ENCODE results near the gene FXR2. TPM values are rescaled to one million over a fixed set of nuclear protein-coding genes. Genes with fewer than 3 reads are reported as not detected.

The FXR2 gene
- total and polyA plus RNA-seq, 2 donors (not counting 3 experiments of a cell fraction or from before 2014, with no cell fraction given): 40.1 to 48.9 TPM

DNA sequence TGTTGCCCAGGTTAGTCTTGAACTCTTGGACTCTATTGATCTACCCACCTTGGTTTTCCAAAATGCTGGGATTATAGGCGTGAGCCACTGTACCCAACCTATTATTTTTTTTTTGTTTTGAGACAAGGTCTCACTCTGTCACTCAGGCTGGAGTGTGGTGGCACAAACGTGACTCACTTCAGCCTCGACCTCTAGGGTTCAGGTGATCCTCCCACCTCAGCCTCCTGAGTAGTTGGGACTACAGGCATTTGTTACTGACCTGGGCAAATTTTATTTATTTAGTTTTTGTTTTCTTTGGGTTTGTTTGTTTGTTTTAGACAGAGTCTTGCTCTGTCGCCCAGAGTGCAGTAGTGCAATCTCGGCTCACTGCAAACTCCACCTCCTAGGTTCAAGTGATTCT, 9.0 kb upstream of the FXR2 start:
- no peak overlapping the region for H3K9ac ChIP-seq (replicated peaks; ENCODE audit: extremely low read depth, insufficient read depth, low read length)
- CTCF ChIA-PET: interaction anchor here (1.1 kb wide), 1 partner anchor 64 kb away, joined by 4 read pairs; the partner anchor contains the start of gene TP53
- no peaks in the 10 kb centered on the region for H4K20me1 ChIP-seq (replicated peaks; ENCODE audit: control insufficient read depth, extremely low read depth, insufficient read depth, low read length)
- FAIRE-seq: no peak
- no peaks in the 10 kb centered on the region for H3K9me1 ChIP-seq (replicated peaks; ENCODE audit: control insufficient read depth, extremely low read depth, insufficient read depth, low read length)
- intact Hi-C loops (cut with micrococcal nuclease): no loop called here
- H3K4me3 ChIP-seq (replicated peaks in 1 of 3; ENCODE audit: insufficient read depth in 1 of 3, low read depth in 1 of 3, low read length in 3 of 3): no peak overlapping the region
- H3K4me2 ChIP-seq (ENCODE audit: insufficient read depth, low read length): no peak overlapping the region
- H3K36me3 ChIP-seq (ENCODE audit: control insufficient read depth in 2 of 2, extremely low read depth in 1 of 2, insufficient read depth in 2 of 2, low read length in 2 of 2): peaks cover 0 to 2% of the 10 kb centered on the region in 2 experiments
- BruUV-seq (replicated peaks): no TSS peak
- no peak for DNase-seq (ENCODE audit: low read depth, low spot score)
- dilution Hi-C loops (cut with MboI; ENCODE audit: extremely low pct_ligation_motif_present, low sequenced_read_pairs): no loop called here
- no peak overlapping the region for H2AFZ ChIP-seq (ENCODE audit: low read depth, low read length)
- H3K27ac ChIP-seq (ENCODE audit: insufficient read depth, low read depth, low read length): no peak overlapping the region
- TF ChIP-seq, protein P1, sequence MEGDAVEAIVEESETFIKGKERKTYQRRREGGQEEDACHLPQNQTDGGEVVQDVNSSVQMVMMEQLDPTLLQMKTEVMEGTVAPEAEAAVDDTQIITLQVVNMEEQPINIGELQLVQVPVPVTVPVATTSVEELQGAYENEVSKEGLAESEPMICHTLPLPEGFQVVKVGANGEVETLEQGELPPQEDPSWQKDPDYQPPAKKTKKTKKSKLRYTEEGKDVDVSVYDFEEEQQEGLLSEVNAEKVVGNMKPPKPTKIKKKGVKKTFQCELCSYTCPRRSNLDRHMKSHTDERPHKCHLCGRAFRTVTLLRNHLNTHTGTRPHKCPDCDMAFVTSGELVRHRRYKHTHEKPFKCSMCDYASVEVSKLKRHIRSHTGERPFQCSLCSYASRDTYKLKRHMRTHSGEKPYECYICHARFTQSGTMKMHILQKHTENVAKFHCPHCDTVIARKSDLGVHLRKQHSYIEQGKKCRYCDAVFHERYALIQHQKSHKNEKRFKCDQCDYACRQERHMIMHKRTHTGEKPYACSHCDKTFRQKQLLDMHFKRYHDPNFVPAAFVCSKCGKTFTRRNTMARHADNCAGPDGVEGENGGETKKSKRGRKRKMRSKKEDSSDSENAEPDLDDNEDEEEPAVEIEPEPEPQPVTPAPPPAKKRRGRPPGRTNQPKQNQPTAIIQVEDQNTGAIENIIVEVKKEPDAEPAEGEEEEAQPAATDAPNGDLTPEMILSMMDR (IDR thresholded peaks at IDR 0.05; ENCODE audit: extremely low read depth in 1 of 2, insufficient read depth in 1 of 2, low read depth in 1 of 2, low read length in 2 of 2): no peak
- TF ChIP-seq FOS (IDR thresholded peaks at IDR 0.05; ENCODE audit: borderline replicate concordance, insufficient read depth, low read length): no peak
- no peaks in the 10 kb centered on the region for H3K4me1 ChIP-seq (ENCODE audit: control insufficient read depth, extremely low read depth, insufficient read depth, low read length)
- no peaks in the 10 kb centered on the region for H3K9me3 ChIP-seq (replicated peaks; ENCODE audit: control insufficient read depth, insufficient read depth, low read length)
- no peaks in the 10 kb centered on the region for H3K79me2 ChIP-seq (ENCODE audit: control insufficient read depth, insufficient read depth, low read length)
- POLR2A ChIA-PET: no interaction called here
- H3K27me3 ChIP-seq (ENCODE audit: control insufficient read depth in 2 of 2, insufficient read depth in 2 of 2, low read length in 2 of 2): no peaks in the 10 kb centered on the region

DNA sequence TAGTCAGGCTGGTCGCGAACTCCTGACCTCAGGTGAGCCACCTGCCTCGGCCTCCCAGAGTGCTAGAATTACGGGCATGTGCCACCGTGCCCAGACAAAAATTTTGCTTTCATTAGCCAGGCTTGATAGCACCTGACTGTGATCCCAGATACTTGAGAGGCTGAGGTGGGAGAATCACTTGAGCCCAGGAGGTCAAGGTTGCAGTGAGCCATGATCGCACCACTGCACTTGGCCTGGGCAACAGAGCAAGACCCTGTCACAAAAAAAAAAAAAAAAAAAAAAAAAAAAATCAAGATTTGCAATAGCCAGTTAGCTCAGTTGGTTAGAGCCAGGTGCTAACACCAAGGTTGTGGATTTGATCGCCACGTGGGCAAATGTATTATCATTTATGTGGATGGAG, 6.1 kb upstream of the FXR2 start:
- no peak overlapping the region for H3K9ac ChIP-seq (replicated peaks; ENCODE audit: extremely low read depth, insufficient read depth, low read length)
- no peaks in the 10 kb centered on the region for H3K9me1 ChIP-seq (replicated peaks; ENCODE audit: control insufficient read depth, extremely low read depth, insufficient read depth, low read length)
- no peak overlapping the region for H3K27ac ChIP-seq (ENCODE audit: insufficient read depth, low read depth, low read length)
- FAIRE-seq (no peak), DNase-seq (ENCODE audit: low read depth, low spot score) (no peak)
- no peak overlapping the region for H3K4me3 ChIP-seq (replicated peaks in 1 of 3; ENCODE audit: insufficient read depth in 1 of 3, low read depth in 1 of 3, low read length in 3 of 3)
- H4K20me1 ChIP-seq (replicated peaks; ENCODE audit: control insufficient read depth, extremely low read depth, insufficient read depth, low read length): no peaks in the 10 kb centered on the region
- H3K27me3 ChIP-seq (ENCODE audit: control insufficient read depth in 2 of 2, insufficient read depth in 2 of 2, low read length in 2 of 2): no peaks in the 10 kb centered on the region
- no TSS peak for BruUV-seq (replicated peaks)
- POLR2A ChIA-PET: no interaction called here
- H3K4me2 ChIP-seq (ENCODE audit: insufficient read depth, low read length): no peak overlapping the region
- no peak for TF ChIP-seq JUN (IDR thresholded peaks at IDR 0.05; ENCODE audit: borderline replicate concordance, insufficient read depth, insufficient read length, low read depth)
- CTCF ChIA-PET: no interaction called here
- dilution Hi-C loops (cut with MboI; ENCODE audit: extremely low pct_ligation_motif_present, low sequenced_read_pairs): no loop called here
- intact Hi-C loops (cut with micrococcal nuclease): no loop called here
- no peaks in the 10 kb centered on the region for H3K79me2 ChIP-seq (ENCODE audit: control insufficient read depth, insufficient read depth, low read length)
- no peaks in the 10 kb centered on the region for H3K4me1 ChIP-seq (ENCODE audit: control insufficient read depth, extremely low read depth, insufficient read depth, low read length)
- no peaks in the 10 kb centered on the region for H3K9me3 ChIP-seq (replicated peaks; ENCODE audit: control insufficient read depth, insufficient read depth, low read length)
- H3K36me3 ChIP-seq (ENCODE audit: control insufficient read depth in 2 of 2, extremely low read depth in 1 of 2, insufficient read depth in 2 of 2, low read length in 2 of 2): no peaks in the 10 kb centered on the region
- H2AFZ ChIP-seq (ENCODE audit: low read depth, low read length): no peak overlapping the region

Measured in endothelial cell of umbilical vein (primary cell).